Neuron (in vitro differentiated cells): ENCODE results near the gene PGP.

Experiments
- H2AFZ ChIP-seq: one replicate; pipeline ENCODE4 v1.6.1; 2013; ENCODE audit warnings: low read depth, mild to moderate bottlenecking, inconsistent platforms, low read length, moderate library complexity
- H3K27me3 ChIP-seq: one replicate; pipeline ENCODE4 v1.6.1; 2013; ENCODE audit warnings: low read length; ENCODE audit not compliant: insufficient read depth
- H3K36me3 ChIP-seq: one replicate; pipeline ENCODE4 v1.6.1; 2013; ENCODE audit warnings: low read length; ENCODE audit not compliant: insufficient read depth
- H3K4me1 ChIP-seq: one replicate; pipeline ENCODE4 v1.6.1; 2013; ENCODE audit warnings: low read length; ENCODE audit not compliant: insufficient read depth
- H3K4me3 ChIP-seq: 2 replicates; pipeline ENCODE4 v1.5.1; 2013; ENCODE audit warnings: mild to moderate bottlenecking, low read length, moderate library complexity
- H3K9me3 ChIP-seq: one replicate; pipeline ENCODE4 v1.6.1; 2013; ENCODE audit warnings: low read length

PGP gene

GRCh38 chr16:2176047-2176446 lies 38.6 kb downstream of the PGP start:
- Histone ChIP-seq H3K4me1 (no peaks in the 10 kb centered on the region), H3K9me3 (no peaks in the 10 kb centered on the region), H3K4me3 (no peak overlapping the region), H2AFZ (no peak overlapping the region), H3K27me3 (no peaks in the 10 kb centered on the region), H3K36me3 (peaks cover 65% of the 10 kb centered on the region)

GRCh38 chr16:2175454-2175853 lies 39.2 kb downstream of the PGP start:
- H3K36me3 ChIP-seq, result peaks cover 65% of the 10 kb centered on the region
- H3K27me3 ChIP-seq, result no peaks in the 10 kb centered on the region
- H2AFZ ChIP-seq, result no peak overlapping the region
- no peak overlapping the region for H3K4me3 ChIP-seq
- H3K9me3 ChIP-seq, result no peaks in the 10 kb centered on the region
- no peaks in the 10 kb centered on the region for H3K4me1 ChIP-seq

- H3K36me3 ChIP-seq, result peaks cover 65% of the 10 kb centered on the region
- H3K4me1 ChIP-seq, result no peaks in the 10 kb centered on the region
- no peak overlapping the region for H2AFZ ChIP-seq
- no peak overlapping the region for H3K4me3 ChIP-seq
- no peaks in the 10 kb centered on the region for H3K9me3 ChIP-seq
- no peaks in the 10 kb centered on the region for H3K27me3 ChIP-seq
These were observed 40.1 kb downstream of the PGP start for GRCh38 chr16:2174396-2175131.

DNA sequence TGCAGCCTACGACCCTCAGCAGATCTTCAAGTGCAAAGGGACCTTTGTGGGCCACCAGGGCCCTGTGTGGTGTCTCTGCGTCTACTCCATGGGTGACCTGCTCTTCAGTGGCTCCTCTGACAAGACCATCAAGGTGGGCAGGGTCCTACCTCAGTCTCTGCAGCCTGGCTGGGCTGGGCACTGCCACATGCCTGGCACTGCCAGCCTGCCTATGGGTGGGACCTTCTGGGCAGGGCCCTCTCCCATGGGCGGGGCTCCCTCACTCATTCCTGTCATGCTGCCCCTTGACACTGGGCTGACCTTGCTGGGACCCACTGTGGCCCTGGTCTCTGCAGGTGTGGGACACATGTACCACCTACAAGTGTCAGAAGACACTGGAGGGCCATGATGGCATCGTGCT lies 40.7 kb downstream of the PGP start:
- H3K4me1 ChIP-seq, result no peaks in the 10 kb centered on the region
- peaks cover 65% of the 10 kb centered on the region for H3K36me3 ChIP-seq
- H3K27me3 ChIP-seq, result no peaks in the 10 kb centered on the region
- no peak overlapping the region for H3K4me3 ChIP-seq
- no peaks in the 10 kb centered on the region for H3K9me3 ChIP-seq
- H2AFZ ChIP-seq, result no peak overlapping the region

- Histone ChIP-seq H3K36me3 (peaks cover 66% of the 10 kb centered on the region), H3K4me1 (no peaks in the 10 kb centered on the region), H2AFZ (no peak overlapping the region), H3K27me3 (no peaks in the 10 kb centered on the region), H3K4me3 (no peak overlapping the region), H3K9me3 (no peaks in the 10 kb centered on the region)
These were observed 41.3 kb downstream of the PGP start for GRCh38 chr16:2173366-2173765.

- Histone ChIP-seq H3K4me1 (no peaks in the 10 kb centered on the region), H3K36me3 (peaks cover 69% of the 10 kb centered on the region), H3K4me3 (no peak overlapping the region), H2AFZ (no peak overlapping the region), H3K27me3 (no peaks in the 10 kb centered on the region), H3K9me3 (no peaks in the 10 kb centered on the region)
These were observed 41.8 kb downstream of the PGP start for GRCh38 chr16:2172688-2173335.

- H3K4me1 ChIP-seq, result no peaks in the 10 kb centered on the region
- H3K27me3 ChIP-seq, result no peaks in the 10 kb centered on the region
- H3K4me3 ChIP-seq, result no peak overlapping the region
- H3K9me3 ChIP-seq, result no peaks in the 10 kb centered on the region
- H3K36me3 ChIP-seq, result peaks cover 65% of the 10 kb centered on the region
- no peak overlapping the region for H2AFZ ChIP-seq
These were observed 43.0 kb downstream of the PGP start for GRCh38 chr16:2171601-2172178.

- H3K4me1 ChIP-seq, result no peaks in the 10 kb centered on the region
These were observed 43.8 kb downstream of the PGP start for GRCh38 chr16:2170587-2171435.

DNA sequence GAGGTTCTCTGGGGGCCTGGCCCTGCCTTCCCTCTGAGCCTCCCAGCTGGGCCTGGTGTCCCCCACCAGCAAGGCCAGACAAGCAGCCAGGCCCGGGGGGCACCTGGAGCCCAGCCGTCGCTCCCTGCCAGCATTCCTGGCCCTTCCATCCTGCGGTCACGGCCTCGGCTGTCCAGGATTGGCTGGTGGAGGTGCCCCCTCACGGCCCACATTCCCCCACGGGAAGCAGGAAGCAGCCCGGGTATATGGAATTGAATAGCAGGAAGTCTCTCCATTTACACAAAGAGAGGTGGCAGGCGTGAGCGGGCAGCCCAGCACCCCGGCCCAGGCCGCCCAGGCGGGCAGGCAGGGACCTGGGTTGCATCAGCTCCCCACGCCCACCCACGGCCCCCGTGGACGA lies 44.6 kb downstream of the PGP start:
- H3K4me3 ChIP-seq, result no peak overlapping the region
- no peaks in the 10 kb centered on the region for H3K27me3 ChIP-seq
- no peak overlapping the region for H2AFZ ChIP-seq
- H3K9me3 ChIP-seq, result no peaks in the 10 kb centered on the region
- no peaks in the 10 kb centered on the region for H3K4me1 ChIP-seq
- H3K36me3 ChIP-seq, result peaks cover 60% of the 10 kb centered on the region

More at GRCh38 chr16:2170587-2171435, 43.8 kb downstream of the PGP start:
- no peaks in the 10 kb centered on the region for H3K9me3 ChIP-seq
- no peaks in the 10 kb centered on the region for H3K27me3 ChIP-seq
- H3K4me3 ChIP-seq, result no peak overlapping the region
- H3K36me3 ChIP-seq, result peaks cover 63% of the 10 kb centered on the region
- H2AFZ ChIP-seq, result no peak overlapping the region

- Histone ChIP-seq H3K36me3 (peaks cover 35% of the 10 kb centered on the region), H3K9me3 (no peaks in the 10 kb centered on the region), H3K4me1 (no peaks in the 10 kb centered on the region), H2AFZ (no peak overlapping the region), H3K27me3 (no peaks in the 10 kb centered on the region), H3K4me3 (no peak overlapping the region)
These were observed 47.5 kb downstream of the PGP start for GRCh38 chr16:2167068-2167638.

DNA sequence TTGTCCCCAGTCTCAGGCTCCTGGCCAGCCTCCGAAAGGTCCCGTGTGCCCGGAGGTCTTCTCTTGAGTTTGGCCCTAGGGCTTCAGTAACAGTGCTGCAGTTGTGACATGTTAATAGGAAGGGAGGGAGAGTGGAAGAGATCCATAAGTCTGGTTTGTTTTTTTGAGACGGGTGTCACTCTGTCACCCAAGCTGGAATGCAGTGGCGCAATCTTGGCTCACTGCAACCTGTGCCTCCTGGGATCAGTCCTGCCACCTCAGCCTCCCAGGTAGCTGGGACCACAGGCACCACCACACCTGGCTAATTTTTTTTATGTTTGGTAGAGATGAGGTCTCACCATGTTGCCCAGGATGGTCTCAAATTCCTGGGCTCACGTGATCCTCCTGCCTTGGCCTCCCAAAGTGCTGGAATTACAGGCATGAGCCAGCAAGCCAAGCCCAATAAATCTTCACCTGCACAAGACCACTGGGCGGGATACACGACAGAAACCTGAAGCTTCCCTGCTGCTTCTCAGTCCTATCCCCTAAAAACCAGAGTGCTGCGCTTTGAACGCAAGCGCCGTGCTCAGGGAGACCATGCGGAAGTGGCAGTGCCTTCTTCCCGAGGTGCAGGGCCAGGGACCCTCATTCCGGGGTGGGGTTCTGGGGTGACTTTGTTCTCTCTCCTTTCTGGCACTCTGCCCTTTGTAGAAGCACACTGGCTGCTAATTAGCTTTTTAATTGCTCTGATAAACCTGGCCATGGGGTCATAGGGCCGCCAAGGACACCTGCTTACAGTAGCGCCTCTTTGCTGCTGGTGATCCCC lies 48.2 kb downstream of the PGP start:
- H3K9me3 ChIP-seq, result no peaks in the 10 kb centered on the region
- no peak overlapping the region for H3K4me3 ChIP-seq
- H3K4me1 ChIP-seq, result no peaks in the 10 kb centered on the region
- no peaks in the 10 kb centered on the region for H3K27me3 ChIP-seq
- H2AFZ ChIP-seq, result no peak overlapping the region
- H3K36me3 ChIP-seq, result peaks cover 28% of the 10 kb centered on the region

DNA sequence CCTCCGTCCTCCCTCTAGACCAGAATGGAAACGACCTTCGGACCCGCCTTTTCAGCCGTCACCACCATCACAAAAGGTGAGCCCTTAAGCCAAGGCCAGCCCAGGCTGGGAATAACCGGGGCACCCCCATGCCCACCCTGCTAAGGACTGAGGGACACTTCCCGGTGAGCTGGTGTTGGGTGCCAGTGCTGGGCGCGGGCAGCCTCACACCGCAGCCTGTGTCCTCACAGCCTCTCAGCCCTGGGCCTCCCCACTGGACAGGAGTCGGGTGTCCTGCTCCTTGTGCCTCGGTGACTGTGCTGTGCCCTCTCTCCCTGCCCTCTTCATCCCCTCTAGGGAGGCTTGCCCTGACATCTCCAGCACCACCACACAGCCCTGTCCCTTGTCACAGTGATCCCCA lies 48.8 kb downstream of the PGP start:
- Histone ChIP-seq H3K4me1 (peaks cover under 1% of the 10 kb centered on the region), H3K36me3 (peaks cover 24% of the 10 kb centered on the region), H2AFZ (no peak overlapping the region), H3K9me3 (no peaks in the 10 kb centered on the region), H3K4me3 (no peak overlapping the region), H3K27me3 (no peaks in the 10 kb centered on the region)
